Activated CD4-positive, alpha-beta T cell treated with anti-CD3 and anti-CD28 coated beads for 24 hours (primary cell): ENCODE measurements around the gene NUDCD3.

Experiments used
- DNase-seq, 2 donors: peaks; one replicate each; pipeline ENCODE4 v3.0.0-alpha.2; 2020; ENCODE audit warnings: low read depth in 2 of 2

The NUDCD3 gene

DNA sequence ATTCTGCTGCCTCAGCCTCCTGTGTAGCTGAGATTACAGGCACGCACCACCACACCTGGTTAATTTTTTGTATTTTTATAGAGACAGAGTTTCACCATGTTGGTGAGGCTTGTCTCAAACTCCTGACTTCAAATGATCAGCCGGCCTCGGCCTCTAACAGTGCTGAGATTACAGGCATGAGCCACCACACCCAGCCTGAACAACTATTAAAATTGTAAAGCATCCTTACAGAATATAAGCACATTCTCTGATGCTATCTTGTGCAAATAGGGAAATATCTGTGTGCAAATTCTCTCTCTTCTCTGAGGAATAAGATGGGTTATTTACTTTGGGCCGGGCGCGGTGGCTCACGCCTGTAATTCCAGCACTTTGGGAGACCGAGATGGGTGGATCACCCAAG, 12.5 kb downstream of the NUDCD3 start:
- DNase-seq = no peak

DNA sequence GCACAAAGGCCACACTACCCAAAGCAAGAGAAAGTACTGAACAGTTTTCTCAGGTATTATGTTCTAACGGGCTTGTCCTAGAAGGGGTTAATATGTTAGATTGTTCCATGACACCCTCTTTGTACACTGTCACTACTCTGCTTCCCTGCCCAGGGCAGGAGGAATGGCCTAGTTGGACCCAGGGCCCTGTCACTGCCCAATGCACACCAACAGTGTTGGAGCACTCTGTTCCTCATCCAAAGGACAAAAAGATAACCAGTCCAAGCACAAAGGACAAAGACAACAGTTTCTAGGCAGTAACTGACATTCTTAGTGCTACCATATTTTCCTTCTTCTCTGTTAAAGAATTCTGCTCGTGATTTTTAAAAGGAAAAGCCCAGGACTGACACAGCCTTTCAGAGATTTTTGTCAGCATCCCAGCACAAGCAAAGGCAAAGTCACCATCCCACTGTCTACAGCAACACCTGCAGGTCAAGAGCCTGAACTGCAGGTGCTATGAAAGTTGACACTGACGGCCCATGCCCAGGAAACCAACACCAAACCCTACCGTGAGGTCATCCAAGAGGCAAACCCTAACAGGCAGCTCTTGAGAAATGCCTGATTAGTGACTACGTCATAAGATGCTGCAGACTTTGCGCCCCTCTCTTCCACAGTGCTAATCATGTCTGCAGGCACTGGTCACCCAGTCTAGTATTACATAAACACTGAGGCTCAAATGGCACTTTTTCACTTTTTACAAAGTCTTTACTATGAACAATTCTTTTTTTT, 13.2 kb downstream of the NUDCD3 start:
- DNase-seq = peak; percentile 20 to 29

GRCh38 chr7:44476313-44476712, 14.1 kb downstream of the NUDCD3 start:
- DNase-seq = no peak

DNA sequence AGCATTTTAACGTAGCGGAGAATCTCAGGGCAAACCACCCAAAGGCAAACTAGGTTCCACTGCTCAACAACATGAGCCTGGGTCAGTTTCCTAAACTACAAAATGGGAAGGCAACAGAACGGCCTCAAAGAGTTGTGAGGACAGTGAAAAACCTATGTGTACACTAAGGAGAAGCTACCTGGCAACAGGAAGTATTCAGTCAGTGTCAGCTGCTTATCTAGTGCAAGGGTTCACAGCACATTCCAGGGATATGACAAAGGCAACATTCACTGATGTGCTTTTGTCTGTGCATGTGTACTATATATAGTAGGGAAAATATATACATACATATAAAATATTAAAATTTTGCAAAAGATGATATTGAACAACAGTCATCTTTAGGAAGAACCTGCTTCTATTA, 17.2 kb downstream of the NUDCD3 start:
- DNase-seq = no peak

- DNase-seq = no peak
These were observed 17.6 kb downstream of the NUDCD3 start for GRCh38 chr7:44472843-44473242.

GRCh38 chr7:44471850-44472249, 18.6 kb downstream of the NUDCD3 start:
- no peak for DNase-seq

DNA sequence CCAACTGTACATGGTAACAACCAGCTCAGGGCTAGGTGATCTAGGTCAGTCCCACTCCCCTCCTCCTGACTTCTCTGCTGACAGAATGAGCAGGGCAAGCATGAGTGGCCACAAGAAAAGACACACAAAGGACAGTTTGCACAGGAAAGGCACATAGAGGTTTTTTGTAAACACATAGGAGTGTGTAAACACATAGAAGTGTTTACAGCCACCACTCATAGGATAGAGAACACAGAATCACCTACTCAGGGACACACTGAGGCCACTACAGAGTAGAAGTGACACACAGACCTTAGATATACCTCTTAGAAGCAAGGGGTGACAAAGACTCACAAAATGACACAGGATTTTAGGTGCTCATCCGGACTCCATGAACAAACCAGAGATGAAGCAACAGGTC, 19.0 kb downstream of the NUDCD3 start:
- no peak for DNase-seq

GRCh38 chr7:44470628-44471245, 19.7 kb downstream of the NUDCD3 start:
- no peak for DNase-seq

GRCh38 chr7:44470135-44470479, 20.4 kb downstream of the NUDCD3 start:
- DNase-seq = no peak

- no peak for DNase-seq
These were observed 20.9 kb downstream of the NUDCD3 start for GRCh38 chr7:44469461-44470134.

DNA sequence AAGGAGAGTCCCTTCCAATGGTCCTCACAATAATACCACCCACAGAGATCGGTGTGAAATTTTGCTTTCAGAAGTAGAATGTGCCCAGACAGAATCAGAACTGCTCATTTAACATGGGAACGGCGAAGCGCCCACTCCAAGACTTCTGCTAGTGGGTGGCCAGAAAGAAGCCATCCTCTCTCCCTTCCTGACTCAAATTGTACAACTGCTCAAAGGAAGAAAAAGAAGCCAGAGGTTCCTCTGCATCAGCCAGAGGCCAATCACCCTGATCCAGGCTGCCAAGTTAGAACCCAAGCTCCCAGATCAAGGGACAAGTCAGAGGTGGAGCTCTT, 23.3 kb downstream of the NUDCD3 start:
- no peak for DNase-seq

DNA sequence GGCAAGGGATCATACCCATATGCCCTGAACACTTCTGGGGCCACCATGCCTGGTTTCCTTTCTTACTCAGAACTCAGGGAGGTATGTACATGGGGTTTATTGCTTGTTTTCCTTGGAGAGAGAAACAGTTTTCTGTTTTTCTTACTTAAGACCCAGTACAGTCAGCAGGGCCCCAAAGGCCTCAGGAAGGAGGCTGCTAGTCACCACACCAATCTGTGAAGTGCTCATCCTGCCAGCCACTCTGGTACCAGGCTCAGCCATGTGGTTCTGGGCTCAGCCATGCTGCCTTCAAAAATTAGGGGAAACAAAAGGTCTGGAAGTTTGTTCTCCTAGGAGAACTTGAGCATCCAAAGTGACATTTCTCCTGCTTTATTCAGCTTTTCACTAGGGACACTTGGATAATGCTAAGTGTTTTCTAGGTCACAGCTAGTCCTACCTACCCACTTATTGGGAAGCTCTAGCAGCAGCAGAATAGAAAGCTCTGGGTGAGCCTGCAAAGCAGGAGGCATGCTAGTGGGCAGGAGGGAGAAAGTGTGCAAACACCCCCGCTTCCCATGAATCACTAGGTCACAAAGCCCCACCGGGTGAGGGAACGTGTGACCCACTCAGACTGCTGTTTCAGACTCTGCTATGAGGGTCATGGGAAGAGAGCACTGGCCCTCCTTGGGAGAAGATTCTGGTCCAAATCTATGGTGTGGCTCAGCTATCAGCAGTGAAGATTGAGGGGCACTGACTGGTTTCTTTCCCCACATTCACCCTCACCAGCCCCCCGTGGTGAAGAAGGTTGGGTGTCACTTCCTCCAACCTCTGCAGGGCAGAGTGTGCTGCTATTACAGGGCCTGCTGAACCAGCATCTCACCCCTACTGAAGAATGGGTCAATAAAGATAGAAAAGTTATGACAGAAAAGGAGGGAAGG, 23.9 kb downstream of the NUDCD3 start:
- no peak for DNase-seq

GRCh38 chr7:44465490-44465889, 25.0 kb downstream of the NUDCD3 start:
- no peak for DNase-seq

- no peak for DNase-seq
These were observed 27.2 kb downstream of the NUDCD3 start for GRCh38 chr7:44463169-44463808.

DNA sequence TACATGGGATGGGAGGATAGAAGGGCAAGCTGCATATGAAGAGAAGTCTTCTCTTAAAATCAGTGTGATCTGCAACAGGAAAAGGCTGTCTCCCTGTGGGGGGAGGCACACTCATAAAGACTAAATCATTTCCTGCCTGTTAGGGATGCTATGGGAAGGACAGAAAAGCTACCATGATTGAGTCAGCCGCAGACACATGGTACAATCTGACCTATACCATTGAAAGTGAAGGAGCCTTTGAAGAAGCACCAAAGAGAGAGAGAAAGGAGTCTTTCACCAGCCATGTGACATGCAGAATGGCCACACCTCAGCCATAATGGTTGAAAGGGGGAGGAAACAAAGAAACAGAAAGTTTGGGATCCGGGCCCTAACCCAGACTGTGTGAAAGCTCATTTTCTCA, 29.1 kb downstream of the NUDCD3 start:
- DNase-seq = peak in 1 of 2 donors; percentile 10

DNA sequence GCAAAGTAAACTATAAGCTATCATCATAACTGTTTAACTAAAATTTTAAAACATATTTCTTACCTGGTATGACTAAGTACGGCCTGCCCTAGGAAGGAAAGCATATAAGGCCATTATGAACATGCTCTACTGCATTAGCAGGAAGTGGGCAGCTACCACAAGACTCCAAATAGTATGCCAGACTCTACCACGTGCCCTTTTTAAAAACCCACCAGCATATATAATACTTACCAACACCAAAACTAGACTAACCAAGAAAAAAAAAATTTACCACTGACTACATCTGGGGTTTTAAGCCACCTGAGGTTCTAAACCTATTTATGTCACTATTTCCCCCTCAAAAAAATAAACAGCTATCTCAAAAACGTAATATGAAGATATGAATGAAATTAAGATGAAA, 30.1 kb downstream of the NUDCD3 start:
- DNase-seq = no peak

DNA sequence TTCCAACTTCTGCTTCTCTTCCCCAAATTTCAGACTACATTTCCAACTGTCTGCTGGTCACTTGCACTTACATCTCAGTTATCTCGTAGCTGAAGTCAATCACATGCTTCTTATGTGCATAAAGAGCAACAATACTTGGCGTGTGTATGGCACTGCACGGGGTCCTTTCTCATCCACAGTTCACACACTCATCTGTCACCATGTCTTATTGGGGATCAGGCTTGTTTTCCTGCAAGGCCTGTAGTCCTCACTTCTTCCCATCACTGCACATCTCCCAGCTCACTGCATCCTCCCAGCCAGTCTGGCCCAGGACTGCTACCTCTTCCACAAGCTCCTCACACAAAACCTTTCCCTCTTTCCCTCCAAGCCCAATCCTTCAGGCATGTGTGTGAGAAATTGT, 35.3 kb downstream of the NUDCD3 start:
- DNase-seq = no peak

DNA sequence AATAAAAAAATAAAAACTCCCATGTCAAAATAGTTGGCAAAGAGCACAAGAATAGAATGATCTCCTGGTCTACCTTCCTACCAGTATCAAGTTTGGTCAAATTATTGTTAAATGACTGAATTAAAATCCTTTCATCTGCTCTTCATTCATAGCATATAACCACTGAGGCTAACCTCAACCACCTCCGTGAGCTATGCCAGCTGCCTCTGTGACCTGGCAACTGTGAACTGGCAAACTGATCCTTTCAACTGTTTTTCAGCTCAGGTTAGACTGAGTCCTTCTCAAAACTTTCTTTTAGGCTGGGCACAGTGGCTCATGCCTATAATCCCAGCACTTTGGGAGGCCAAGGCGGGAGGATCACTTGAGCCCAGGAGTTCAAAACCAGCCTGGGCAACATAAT, 36.1 kb downstream of the NUDCD3 start:
- no peak for DNase-seq

- DNase-seq = no peak
These were observed 39.3 kb downstream of the NUDCD3 start for GRCh38 chr7:44451123-44451522.

GRCh38 chr7:44449584-44449928, 40.9 kb downstream of the NUDCD3 start:
- no peak for DNase-seq

- no peak for DNase-seq
These were observed 41.4 kb downstream of the NUDCD3 start for GRCh38 chr7:44448922-44449583.
